OCI-LY1 (cell line): Measurements from ENCODE around the gene PCNX2.

Source experiments
- H2AFZ ChIP-seq: fragments of 200-600 bp; sonication (generic), shearing (Covaris generic); 2 replicates; pipeline ENCODE4 v1.6.0; 2014; ENCODE audit warnings: antibody characterized with exemption, mild to moderate bottlenecking, low read length
- H3F3A ChIP-seq: fragments of 200-600 bp; sonication (generic), shearing (Covaris generic); 2 replicates; pipeline ENCODE4 v1.6.0; 2014; ENCODE audit warnings: mild to moderate bottlenecking, antibody characterized with exemption, low read length, moderate library complexity; ENCODE audit not compliant: insufficient read depth
- H3K27ac ChIP-seq: fragments of 200-600 bp; sonication (generic); 2 replicates; pipeline ENCODE4 v1.5.1; 2014; ENCODE audit warnings: low read length, mixed run types, mild to moderate bottlenecking, low read depth; ENCODE audit not compliant: poor library complexity, severe bottlenecking
- H3K27me3 ChIP-seq: fragments of 200-600 bp; sonication (generic); 2 replicates; pipeline ENCODE4 v1.6.0; 2014; ENCODE audit warnings: antibody characterized with exemption, mild to moderate bottlenecking, low read length, moderate library complexity; ENCODE audit not compliant: insufficient read depth
- H3K36me3 ChIP-seq: fragments of 200-600 bp; sonication (generic); 2 replicates; pipeline ENCODE4 v1.6.1; 2014; ENCODE audit warnings: mild to moderate bottlenecking, antibody characterized with exemption, low read length, moderate library complexity, mixed read lengths; ENCODE audit not compliant: insufficient read depth
- H3K4me1 ChIP-seq: fragments of 200-600 bp; sonication (generic); 2 replicates; pipeline ENCODE4 v1.5.1; 2014; ENCODE audit warnings: mild to moderate bottlenecking, low read length, moderate library complexity; ENCODE audit not compliant: insufficient read depth, severe bottlenecking
- H3K4me2 ChIP-seq: fragments of 200-600 bp; sonication (generic), shearing (Covaris generic); 2 replicates; pipeline ENCODE4 v1.6.1; 2014; ENCODE audit warnings: low read length
- H3K4me3 ChIP-seq: fragments of 200-600 bp; sonication (generic); 2 replicates; pipeline ENCODE4 v1.5.1; 2014; ENCODE audit warnings: low read length, low read depth, mild to moderate bottlenecking, mixed read lengths; ENCODE audit not compliant: poor library complexity, severe bottlenecking
- H3K79me2 ChIP-seq: fragments of 200-600 bp; shearing (Covaris generic); 2 replicates; pipeline ENCODE4 v1.6.1; 2016; ENCODE audit warnings: mixed run types, low read length, mixed read lengths; ENCODE audit not compliant: insufficient read depth
- H3K9ac ChIP-seq: fragments of 200-600 bp; sonication (generic), shearing (Covaris generic); 2 replicates; pipeline ENCODE4 v1.6.1; 2014; ENCODE audit warnings: mild to moderate bottlenecking, low read length, mixed read lengths
- H3K9me2 ChIP-seq: fragments of 200-600 bp; sonication (generic), shearing (Covaris generic); 2 replicates; pipeline ENCODE4 v1.6.1; 2014; ENCODE audit warnings: low read depth, mild to moderate bottlenecking, low read length, mixed read lengths
- H3K9me3 ChIP-seq: fragments of 200-600 bp; shearing (Covaris generic); 2 replicates; pipeline ENCODE4 v1.6.1; 2014; ENCODE audit warnings: low read length, mixed read lengths
- H4K20me1 ChIP-seq: fragments of 200-600 bp; sonication (generic), shearing (Covaris generic); 2 replicates; pipeline ENCODE4 v1.6.0; 2016; ENCODE audit warnings: mild to moderate bottlenecking, low read length; ENCODE audit not compliant: insufficient read depth
- CTCF ChIP-seq: fragments of 200-600 bp; sonication (generic), shearing (Covaris generic); IDR thresholded peaks from 2 replicates; pipeline ENCODE4 v1.5.1; 2017; ENCODE audit warnings: mild to moderate bottlenecking, antibody characterized with exemption, low read length, moderate library complexity, mixed read lengths
- EZH2 ChIP-seq: fragments of 200-600 bp; sonication (generic), shearing (Covaris generic); IDR thresholded peaks from 2 replicates; pipeline ENCODE4 v1.8.0; 2017; ENCODE audit warnings: borderline replicate concordance, mixed run types, mild to moderate bottlenecking, antibody characterized with exemption, low read length, moderate library complexity, mixed read lengths

PCNX2 gene

GRCh38 chr1:233215135-233215760, 80.3 kb downstream of the PCNX2 start:
- no peak for TF ChIP-seq CTCF
- no peak for TF ChIP-seq EZH2
- Histone ChIP-seq H3K79me2 (no peaks in the 10 kb centered on the region), H3K36me3 (no peaks in the 10 kb centered on the region; the same call in 1 of the 2 replicates), H3K4me3 (no peak overlapping the region), H3K9me3 (no peaks in the 10 kb centered on the region), H3K27ac (no peak overlapping the region), H3K27me3 (no peaks in the 10 kb centered on the region), H3K4me2 (no peak overlapping the region), H3K9ac (no peak overlapping the region), H3K9me2 (no peaks in the 10 kb centered on the region), H3F3A (no peaks in the 10 kb centered on the region), H2AFZ (no peak overlapping the region), H4K20me1 (no peaks in the 10 kb centered on the region), H3K4me1 (no peaks in the 10 kb centered on the region)

GRCh38 chr1:233211595-233211994, 83.9 kb downstream of the PCNX2 start:
- Histone ChIP-seq H2AFZ (no peak overlapping the region), H3K27ac (no peak overlapping the region), H3K9me2 (no peaks in the 10 kb centered on the region), H3K4me3 (no peak overlapping the region), H3K4me2 (no peak overlapping the region), H3K9me3 (no peaks in the 10 kb centered on the region), H3K4me1 (no peaks in the 10 kb centered on the region), H3K79me2 (no peaks in the 10 kb centered on the region), H3K36me3 (no peaks in the 10 kb centered on the region), H3F3A (no peaks in the 10 kb centered on the region), H4K20me1 (no peaks in the 10 kb centered on the region), H3K9ac (no peak overlapping the region), H3K27me3 (no peaks in the 10 kb centered on the region)
- TF ChIP-seq CTCF (no peak), EZH2 (no peak)

GRCh38 chr1:233211106-233211505, 84.4 kb downstream of the PCNX2 start:
- H3K9ac ChIP-seq, result no peak overlapping the region
- no peak overlapping the region for H2AFZ ChIP-seq
- no peak overlapping the region for H3K27ac ChIP-seq
- H3K79me2 ChIP-seq, result no peaks in the 10 kb centered on the region
- H3K4me3 ChIP-seq, result no peak overlapping the region
- no peaks in the 10 kb centered on the region for H4K20me1 ChIP-seq
- no peaks in the 10 kb centered on the region for H3K27me3 ChIP-seq
- TF ChIP-seq CTCF (no peak), EZH2 (no peak)
- no peaks in the 10 kb centered on the region for H3K9me3 ChIP-seq
- H3K9me2 ChIP-seq, result no peaks in the 10 kb centered on the region
- H3K36me3 ChIP-seq, result no peaks in the 10 kb centered on the region
- no peaks in the 10 kb centered on the region for H3F3A ChIP-seq
- H3K4me2 ChIP-seq, result no peak overlapping the region
- H3K4me1 ChIP-seq, result no peaks in the 10 kb centered on the region
